GM12872 (cell line): Measurements from ENCODE around the gene RNF111.

Experiments
- CTCF ChIP-seq: IDR thresholded peaks from 3 replicates; pipeline ENCODE4 v1.5.1; 2011; ENCODE audit warnings: low read depth, mild to moderate bottlenecking, low read length, moderate library complexity; ENCODE audit not compliant: insufficient read depth

The RNF111 gene

GRCh38 chr15:58987491-58988005, at the start of gene RNF111:
Gene RNF111 (plus strand): TSS chr15:58987663. CDS start chr15:59030823, 43,160 bp downstream.
- TF ChIP-seq CTCF = no peak

- no peak for TF ChIP-seq CTCF
Observed at GRCh38 chr15:58947179-58947578, 40.3 kb upstream of the RNF111 start.

- no peak for TF ChIP-seq CTCF
Observed at GRCh38 chr15:58951388-58952007, 36.0 kb upstream of the RNF111 start.

GRCh38 chr15:58952751-58953150, 34.7 kb upstream of the RNF111 start:
- no peak for TF ChIP-seq CTCF

- TF ChIP-seq CTCF = peak; percentile 81
Observed at GRCh38 chr15:58957101-58957973, 30.1 kb upstream of the RNF111 start.

GRCh38 chr15:58958811-58959210, 28.7 kb upstream of the RNF111 start:
- TF ChIP-seq CTCF = no peak

- TF ChIP-seq CTCF = no peak
Observed at GRCh38 chr15:58962136-58962535, 25.3 kb upstream of the RNF111 start.
